IPS DF 19.7 (cell line): ENCODE results near the gene TRIM38.
"Not testable (repeated sequence)": the region's sequence is repeated elsewhere in the genome, so short reads cannot be mapped to it uniquely, and the experiment has no call there.

ENCODE experiments used
- DNase-seq: peaks from one replicate; pipeline ENCODE4 v3.0.0-alpha.2; 2013; ENCODE audit warnings: low read depth, low spot score

TRIM38 gene, protein sequence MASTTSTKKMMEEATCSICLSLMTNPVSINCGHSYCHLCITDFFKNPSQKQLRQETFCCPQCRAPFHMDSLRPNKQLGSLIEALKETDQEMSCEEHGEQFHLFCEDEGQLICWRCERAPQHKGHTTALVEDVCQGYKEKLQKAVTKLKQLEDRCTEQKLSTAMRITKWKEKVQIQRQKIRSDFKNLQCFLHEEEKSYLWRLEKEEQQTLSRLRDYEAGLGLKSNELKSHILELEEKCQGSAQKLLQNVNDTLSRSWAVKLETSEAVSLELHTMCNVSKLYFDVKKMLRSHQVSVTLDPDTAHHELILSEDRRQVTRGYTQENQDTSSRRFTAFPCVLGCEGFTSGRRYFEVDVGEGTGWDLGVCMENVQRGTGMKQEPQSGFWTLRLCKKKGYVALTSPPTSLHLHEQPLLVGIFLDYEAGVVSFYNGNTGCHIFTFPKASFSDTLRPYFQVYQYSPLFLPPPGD

DNA sequence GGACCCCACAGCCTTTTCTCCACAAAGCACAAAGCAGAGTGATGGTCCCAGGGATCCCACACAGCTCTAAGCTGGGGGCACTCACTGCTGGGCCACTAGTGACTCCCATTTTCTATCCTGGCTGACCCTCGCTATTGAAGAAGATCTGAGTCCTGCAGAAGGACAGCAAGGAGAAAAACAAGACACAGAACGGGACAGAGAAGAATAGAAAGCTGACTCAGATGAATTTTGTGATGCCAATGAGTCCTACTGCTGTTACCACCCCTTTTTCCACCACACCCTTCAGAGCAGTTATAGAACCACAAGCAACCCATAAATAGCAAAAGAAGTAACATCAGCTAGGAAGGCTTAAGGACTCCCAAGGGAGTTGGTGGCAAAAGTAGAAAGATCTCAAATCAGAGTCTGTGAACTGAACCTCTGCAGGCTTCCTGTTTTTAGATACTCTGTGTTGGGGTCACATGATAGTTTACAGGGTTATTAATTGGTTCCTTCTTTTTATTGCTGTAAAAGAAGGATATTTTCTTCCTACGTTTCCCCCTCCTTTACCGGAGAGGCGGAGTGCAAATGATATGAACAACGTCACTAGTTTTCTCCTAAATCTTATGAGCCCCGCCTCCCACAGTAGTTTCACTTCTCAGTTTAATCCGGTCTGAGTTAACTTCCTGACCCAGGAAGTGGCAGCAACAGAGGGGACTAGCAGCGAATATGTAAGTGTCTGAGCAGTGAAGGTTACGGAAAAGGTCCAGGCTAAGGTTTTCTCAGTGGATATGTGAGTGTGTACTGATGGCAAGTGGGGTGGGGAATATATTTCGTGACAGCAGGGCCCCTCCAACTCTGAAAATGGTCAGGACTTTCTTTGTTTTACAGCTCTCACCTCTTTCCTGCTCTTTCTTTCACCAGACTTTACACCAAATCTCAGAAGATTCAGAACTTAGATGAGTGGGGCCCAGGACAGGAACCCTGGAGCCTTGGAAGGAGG lies at the start of gene TRIM38:
Gene TRIM38, plus strand, starts transcription at position 654 of the 979 bp plus-strand sequence. CDS start 3,721 bp downstream, outside the sequence.
- no peak for DNase-seq

DNA sequence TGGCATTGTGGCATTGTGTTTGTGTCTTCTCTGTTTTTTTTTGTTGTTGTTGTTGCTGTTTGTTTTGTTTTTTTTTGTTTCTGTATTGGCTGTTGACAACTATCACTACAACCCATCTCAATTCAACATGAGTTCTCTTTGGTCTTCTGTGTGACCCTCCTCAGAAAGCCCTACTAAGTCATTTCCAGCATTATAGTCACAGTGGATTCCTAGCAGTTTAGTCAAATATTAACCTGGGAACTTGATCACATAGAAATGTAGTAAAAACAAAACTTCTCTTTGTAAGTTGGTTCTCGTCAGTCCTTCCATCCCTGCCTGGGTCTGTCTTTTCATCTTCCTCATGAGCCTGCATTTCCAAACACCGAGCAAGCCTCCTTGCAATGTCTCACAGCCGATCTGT lies 48.9 kb upstream of the TRIM38 start:
- DNase-seq = no peak

DNA sequence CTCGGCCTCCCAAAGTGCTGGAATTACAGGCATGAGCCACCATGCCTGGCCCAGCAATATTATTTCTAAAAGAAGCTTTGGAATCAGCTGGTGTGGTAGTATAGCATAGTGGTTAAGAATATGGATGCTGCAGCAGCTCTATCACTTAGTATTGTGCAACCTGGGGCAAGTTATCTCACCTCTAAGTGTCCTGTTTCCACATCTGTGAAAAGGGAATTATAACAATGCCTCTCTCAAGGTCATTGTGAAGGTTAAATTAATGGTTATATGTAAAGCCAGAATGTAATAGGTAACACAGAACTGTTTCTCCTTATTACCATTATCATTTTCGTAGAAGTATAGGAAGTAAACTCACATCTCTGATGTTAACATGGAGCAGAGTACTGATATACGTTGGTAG lies 46.3 kb upstream of the TRIM38 start:
- DNase-seq = no peak

DNA sequence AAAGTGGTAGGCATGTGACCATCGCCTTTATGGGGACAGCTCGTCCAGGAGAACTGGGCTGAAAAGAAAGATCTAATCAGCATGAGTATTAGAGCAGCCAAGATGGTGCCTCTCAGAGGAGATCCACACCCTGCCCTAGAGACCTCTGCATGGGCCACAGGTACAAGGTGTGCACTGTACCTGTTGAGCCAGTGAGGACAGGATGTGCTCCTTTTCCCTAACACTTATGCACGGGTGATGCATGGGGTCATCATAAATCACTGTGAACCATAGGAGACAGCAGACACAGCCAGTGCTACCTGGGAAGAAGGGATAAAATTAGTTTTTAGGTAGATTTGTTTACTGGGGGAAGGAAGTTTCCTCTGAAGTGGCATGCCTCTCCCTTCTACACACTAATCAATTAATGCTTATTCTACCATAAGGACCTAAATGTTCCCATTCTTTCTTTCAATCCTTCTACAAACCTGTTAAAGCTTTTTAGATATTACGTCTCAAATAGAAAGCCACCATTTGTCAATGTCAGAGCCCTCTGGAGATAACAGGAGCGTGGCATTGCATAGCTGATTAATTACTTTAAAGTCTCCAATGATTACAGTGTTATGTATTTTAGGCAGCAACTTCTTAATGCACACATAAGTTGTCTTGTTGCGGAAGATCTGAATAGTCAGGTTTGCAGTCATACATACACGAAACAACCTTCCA lies 45.7 kb upstream of the TRIM38 start:
- no peak for DNase-seq

DNA sequence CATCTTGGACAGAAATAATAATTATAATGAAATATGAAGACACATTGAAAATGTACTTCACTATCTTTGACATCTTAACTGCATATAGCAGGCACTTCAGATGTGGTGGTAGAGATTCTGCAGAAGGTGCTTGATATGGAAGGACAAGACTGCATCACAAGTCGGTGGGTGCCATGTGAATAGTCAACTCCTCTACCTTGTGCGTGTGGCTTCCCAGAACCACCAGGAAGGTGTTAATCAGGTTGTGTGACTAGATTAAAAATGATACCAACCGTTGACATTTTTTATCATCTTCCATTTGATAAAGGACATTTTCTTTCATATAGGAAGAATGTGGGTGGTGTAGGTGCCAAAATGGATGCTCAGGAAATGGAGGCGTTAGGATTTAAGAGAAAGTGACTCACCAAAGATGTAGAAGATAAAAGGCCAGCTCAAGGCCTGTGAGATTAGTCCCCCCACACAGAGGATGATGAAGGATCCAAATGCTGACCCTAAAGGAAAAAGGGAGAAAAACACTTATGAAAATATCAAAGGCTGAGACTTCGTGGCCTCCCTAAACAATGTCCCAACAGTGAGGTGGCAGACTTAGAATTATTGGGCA lies 44.4 kb upstream of the TRIM38 start:
- no peak for DNase-seq

DNA sequence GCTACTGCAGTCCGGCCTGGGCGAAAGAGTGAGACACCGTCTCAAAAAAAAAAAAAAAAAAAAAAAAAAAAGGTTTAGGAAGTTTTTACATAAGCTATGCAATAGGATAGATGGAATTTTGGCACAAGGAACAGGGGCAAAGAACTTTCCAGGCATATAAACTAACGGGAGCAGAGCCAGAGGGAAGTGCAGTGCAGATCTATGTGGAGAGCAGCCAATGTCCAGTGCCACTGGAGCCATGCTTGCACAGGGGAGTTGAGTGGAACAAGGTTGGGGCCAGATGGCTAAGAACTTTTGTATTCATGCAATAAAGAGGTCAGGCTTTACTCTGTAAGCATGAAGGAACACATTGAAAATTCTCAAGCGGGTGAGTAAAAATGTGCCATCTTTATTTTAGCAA lies 42.9 kb upstream of the TRIM38 start:
- DNase-seq = no peak

DNA sequence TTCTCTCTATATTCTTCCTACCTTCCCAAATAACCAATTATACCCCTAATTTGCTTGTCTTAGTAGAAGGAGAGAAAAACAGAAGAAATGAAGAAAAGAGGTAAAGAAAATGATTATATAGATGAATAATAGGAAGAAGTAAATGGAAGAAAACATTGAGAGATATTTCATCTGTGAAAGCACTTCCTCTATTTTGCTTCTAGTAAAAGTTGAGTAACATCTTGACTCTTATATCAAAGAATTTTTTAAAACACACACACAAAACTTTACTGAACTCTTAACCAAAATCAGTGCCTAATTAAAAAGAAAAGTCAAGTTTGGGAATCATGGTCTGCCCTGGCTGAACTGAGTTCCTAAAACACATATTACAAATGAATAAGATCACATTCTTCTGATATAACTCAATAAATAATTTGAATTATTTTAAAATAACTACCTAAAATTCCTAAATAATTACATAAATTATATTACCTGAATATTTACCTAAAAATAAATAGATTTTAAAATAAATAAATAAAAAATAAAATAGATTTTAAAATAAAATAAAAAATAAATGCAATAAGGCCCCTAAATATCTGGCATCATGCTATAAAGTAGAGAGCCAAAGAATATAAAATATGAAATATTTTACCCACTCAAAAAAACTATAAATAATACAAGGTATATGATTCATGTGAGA lies 40.9 kb upstream of the TRIM38 start:
- no peak for DNase-seq

DNA sequence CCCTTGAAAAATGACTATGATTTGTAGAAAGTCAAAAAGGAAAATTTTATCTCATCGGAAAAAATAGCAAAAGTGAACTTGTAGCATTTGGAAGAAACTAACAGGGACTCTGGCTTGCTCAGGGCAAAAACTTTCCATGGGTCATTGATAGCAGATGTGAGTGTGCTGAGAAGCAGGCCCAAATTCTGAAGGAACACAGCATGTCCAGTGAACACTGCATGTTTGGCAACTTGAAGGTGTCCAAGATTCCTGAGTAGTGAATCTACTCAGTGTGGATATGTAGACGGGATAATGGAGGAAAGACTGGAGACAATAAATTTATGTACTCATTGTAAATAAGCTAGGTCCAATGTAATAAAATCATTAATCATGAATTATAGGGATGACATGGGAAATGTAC lies 40.3 kb upstream of the TRIM38 start:
- no peak for DNase-seq

DNA sequence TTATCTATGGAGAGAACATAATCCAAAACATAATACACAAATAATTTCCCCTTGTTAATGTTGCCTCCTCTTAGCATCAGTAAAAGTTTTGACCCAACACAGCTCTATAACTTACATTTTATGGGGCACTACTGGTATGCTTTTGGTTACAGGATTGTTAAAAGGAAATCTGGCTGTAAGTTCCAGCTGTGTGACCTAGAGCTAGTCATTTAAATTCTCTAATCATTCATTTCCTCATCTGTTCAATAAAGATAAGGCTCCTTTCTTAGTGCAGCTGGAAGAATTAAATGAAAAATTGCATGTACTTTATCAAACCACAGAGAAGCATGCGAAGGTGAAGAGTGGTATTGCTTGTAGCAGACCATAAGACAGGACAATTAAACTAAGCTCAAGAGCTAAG lies 36.7 kb upstream of the TRIM38 start:
- no peak for DNase-seq

DNA sequence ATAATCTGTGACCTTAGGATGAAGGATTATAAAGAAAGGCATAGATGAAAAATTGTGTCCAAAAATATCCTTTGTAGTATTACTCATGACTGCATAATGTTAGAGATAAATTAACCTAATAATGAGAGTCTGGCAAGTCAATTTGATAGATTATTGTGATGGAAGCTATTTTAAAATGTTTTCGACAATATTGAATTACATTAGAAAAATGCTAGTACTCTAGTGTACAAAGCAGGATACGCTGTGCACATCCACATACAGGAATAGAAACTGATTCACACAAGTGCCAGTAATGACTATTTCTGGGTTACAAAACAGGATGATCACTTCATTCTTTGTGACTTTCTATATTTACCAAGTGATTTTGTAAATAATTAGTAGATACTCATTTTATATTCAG lies 35.4 kb upstream of the TRIM38 start:
- DNase-seq = no peak

DNA sequence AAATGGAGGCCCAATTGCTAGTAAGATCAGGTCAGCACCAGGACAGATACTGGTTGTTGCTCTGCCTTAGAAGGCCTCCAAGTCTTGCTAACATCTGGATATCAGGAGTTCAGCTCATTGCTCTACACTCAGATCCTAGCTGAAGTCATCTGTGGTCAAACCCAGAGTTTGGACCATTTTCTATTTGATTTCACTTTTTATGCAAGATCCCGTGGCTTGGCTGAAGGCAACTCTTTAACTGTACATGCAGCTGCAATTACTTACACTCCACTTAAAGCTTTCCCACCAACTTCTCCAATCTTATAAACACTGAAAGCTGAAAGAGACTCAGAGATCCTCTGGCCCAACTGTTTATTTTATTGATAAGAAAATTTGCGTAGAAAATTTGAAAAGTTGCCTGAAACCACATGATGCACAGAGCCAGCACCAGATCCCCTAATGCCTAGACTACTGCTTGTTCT lies 34.8 kb upstream of the TRIM38 start:
- DNase-seq = no peak

DNA sequence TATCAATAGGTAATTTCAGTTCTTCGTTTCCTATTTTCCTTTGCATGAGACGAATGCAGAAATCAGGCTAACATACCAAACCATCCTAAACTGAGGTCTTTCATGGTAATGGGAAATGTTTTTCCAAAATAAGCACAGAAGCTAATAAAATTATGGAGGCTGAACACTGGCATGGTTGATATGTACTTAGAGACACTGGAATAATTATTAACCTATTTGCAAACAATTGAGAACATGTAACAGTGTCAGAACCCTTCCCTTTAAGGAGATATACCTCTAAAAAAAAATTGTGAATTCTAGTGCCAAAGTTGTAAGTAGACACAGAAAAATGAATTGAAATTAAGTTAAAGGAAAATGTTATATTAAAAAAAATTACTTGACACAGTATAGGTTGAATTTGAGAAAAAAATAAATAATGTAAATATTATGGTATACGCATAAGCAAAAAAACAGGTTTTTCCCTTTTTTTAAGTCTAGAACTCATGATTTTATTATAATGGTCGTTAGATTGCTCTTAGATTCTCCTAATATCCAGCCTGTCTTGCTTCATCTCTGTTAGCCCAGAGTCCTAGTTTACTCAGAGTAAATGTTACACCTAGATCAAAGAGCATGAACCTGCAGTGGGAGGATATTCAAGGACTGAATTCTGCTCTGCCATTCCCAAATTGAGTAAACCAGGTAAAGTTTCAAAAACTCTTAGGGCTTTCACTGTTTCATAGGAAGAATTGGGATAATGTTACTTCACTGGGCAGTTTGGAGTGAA lies 33.9 kb upstream of the TRIM38 start:
- no peak for DNase-seq

DNA sequence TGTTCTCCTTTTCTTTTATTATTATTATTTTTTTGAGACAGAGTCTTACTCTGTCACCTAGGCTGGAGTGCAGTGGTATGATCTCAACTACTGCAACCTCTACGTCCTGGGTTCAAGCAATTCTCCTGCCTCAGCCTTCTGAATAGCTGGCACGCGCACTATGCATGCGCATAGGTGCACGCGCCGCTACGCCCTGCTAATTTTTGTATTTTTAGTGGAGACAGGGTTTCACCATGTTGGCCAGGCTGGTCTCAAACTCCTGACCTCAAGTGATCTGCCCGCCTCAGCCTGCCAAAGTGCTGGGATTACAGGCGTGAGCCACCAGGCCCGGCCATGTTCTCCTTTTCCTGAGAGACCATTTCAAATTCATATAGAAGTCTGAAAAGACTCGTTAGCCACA lies 32.8 kb upstream of the TRIM38 start:
- DNase-seq = not testable (repeated sequence)

DNA sequence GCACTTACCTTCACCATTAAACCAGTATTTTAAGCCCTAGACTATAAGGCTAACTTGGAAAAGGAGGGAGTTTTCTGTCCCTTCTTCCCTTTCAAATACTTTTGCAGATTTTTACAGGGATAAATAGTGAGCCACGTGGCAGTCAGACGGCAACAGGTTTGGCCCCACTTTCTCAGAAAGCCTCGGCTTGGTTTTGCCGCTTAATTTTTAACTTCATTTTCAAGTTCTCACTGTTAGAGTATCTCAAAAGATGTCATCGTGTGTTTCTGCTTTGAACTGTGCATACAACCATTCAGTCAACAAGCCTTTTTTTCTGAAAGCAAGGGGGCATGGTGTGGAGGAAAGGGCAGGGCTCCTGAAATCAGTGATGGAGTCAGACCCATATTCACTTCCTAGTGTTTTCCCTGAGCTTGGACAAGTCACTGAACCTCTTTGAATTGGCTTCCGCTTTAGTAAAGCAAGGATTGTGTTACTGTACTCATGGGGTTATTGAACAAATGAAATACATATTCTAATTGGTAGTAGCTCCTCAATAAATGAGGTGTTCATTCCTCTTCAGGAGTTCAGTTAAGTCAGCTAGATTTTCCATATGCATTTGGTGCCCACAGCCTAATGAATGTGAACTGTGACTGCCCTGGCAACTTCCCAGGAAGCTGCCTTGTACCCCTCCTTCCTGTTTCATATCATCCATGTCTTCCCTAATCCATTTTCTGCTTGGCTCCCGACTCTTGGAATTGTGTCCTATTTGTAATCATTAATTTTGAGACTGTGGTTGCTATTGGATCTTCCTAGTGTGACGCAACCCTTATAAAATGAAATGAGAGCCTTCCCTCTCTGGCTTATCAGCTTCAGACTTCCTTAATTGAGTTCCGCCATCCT lies 31.8 kb upstream of the TRIM38 start, which contains the start of gene SLC17A2:
Gene SLC17A2, minus strand, starts transcription at position 160 of the 879 bp plus-strand sequence. CDS start 4,895 bp downstream, outside the sequence.
- DNase-seq = no peak

DNA sequence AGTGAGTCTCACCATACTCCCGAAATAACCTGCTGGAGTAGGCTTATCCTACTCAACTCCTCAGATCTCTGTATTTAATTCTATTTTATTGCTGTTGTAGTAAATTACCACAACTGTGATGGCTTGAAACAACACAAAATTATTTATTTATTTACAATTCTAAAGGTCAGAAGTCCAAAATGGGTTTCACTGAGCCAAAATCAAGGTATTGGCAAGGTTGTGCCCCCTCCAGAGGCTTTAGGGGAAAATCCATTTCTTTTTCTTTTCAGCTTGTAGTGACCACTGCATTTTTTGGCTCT lies 31.2 kb upstream of the TRIM38 start:
- DNase-seq = no peak

DNA sequence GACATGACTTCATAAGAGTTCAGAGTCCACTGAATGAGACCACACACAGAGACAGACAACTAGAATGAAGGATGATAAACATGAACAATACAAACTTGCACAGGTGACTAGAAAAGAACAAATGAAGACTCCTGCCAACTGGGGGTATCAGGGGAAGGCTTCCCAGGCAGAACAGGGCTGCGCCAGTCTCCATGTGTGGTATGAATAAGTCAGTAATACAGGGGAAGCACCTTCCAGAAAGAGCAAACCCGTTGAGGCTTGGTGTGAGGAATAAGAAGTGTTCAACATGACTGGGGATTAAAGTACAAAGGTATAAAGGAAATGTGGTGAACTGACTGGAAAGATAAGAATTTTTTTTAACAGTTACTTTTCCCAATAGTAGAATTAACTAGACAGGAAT lies 28.4 kb upstream of the TRIM38 start:
- no peak for DNase-seq

DNA sequence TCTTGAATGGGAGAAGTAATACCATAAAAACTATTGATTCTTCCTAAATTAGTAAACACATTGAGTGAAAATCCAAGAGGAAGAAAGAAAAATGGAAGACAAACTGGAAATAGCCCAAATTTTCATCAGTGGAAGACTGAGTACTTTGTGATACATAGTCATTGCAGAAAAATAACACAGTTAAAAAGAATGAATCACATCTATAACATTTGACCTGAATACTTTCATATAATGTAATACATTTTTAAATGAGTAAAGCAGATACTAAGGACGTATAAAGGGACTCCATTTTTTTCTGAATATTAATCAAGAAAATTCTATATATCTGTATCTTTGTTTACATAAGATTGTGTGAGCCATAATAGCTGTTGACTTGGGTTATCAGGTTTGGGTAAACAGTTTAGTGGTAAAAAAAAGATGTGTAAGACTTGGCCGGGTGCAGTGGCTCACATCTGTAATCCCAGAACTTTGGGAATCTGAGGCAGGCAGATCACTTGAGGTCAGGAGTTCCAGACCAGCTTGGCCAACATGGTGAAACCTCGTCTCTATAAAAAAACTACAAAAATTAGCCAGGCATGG lies 27.8 kb upstream of the TRIM38 start:
- DNase-seq = no peak

DNA sequence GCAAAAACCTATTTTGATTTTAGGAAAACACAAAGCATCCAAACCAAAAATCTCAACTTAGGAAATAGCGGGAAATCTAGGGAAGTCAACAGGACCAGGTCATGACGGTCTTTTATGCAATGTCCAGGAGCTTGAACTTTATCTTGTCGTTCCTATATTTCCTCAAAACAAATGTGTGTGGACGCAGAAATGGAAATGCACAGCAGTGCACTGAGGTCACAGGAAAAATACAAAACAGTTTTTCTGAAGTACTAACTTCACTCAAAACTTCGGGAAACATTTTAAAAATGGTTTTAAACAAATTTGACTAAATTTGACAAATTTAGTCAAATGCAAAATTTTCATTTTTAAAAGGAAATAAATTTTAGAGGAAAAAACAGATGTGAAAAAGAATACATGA lies 26.6 kb upstream of the TRIM38 start:
- DNase-seq = no peak

DNA sequence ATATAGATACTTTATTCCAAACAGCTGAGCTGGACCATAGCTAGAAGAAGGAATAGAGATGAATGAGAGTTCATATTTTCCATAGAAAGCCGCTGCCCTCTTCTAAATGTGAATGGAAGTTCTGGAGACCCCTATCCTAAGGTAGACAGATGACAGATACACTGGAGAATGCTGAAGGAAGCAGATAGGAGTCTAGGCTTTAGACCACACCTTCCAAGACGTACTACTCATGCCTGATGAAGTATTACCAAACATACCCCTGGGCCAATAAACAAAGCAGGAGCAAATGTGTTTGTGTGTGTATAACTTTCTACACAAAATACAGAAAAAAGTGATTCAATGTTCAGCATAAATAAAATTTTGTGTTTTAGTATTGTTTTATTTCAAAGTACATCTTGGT lies 23.0 kb upstream of the TRIM38 start:
- no peak for DNase-seq
